Activated gamma-delta T cell treated with Interleukin-2 at 50 U/mL for 16 hours (primary cell): ENCODE data around the gene GPSM1.
"Not testable (repeated sequence)": the region's sequence is repeated elsewhere in the genome, so short reads cannot be mapped to it uniquely, and the experiment has no call there.

Experiments
- DNase-seq: peaks from one replicate; pipeline ENCODE4 v3.0.0-alpha.2; 2020

Gene GPSM1

GRCh38 chr9:136401173-136401922, 74.0 kb downstream of the GPSM1 start:
- no peak for DNase-seq

- no peak for DNase-seq
Measured at GRCh38 chr9:136402067-136402466, 74.7 kb downstream of the GPSM1 start.

- DNase-seq, result peak; percentile 55
Measured at GRCh38 chr9:136403538-136403914, 76.2 kb downstream of the GPSM1 start.

GRCh38 chr9:136403915-136404800, 76.8 kb downstream of the GPSM1 start:
- peak; percentile 16 for DNase-seq

GRCh38 chr9:136404801-136405136, 77.4 kb downstream of the GPSM1 start:
- DNase-seq, result no peak

- DNase-seq, result no peak
Measured at GRCh38 chr9:136405481-136405880, 78.1 kb downstream of the GPSM1 start.

- not testable (repeated sequence) for DNase-seq
Measured at GRCh38 chr9:136405904-136406303, 78.6 kb downstream of the GPSM1 start.

GRCh38 chr9:136407061-136407460, 79.7 kb downstream of the GPSM1 start:
- not testable (repeated sequence) for DNase-seq

GRCh38 chr9:136407911-136408310, 80.6 kb downstream of the GPSM1 start:
- DNase-seq, result no peak
